IMR-90 (cell line): ENCODE results near the gene TBXAS1. TPM values are rescaled to one million over a fixed set of nuclear protein-coding genes. Genes with fewer than 3 reads are reported as not detected.

ENCODE experiments used
- ATAC-seq: fragments of 200-7000 bp; cut with Tn5 transposase; 2 replicates; pipeline ENCODE4 v1.9.1; 2020; ENCODE audit warnings: low read depth, mild to moderate bottlenecking, moderate library complexity
- BruUV-seq: library from RNA; stranded (reverse); fragments of 400-500 nt; replicated peaks from 2 replicates; lab custom pipeline; 2021; lab: Mats Ljungman, UMichigan
- CTCF ChIA-PET: fragments of 300-600 bp; formaldehyde crosslinking; extraction: SDS; loops from one replicate; lab custom pipeline; 2021; ENCODE audit warnings: antibody characterized with exemption; lab: Yijun Ruan, JAX
- POLR2A ChIA-PET: fragments of 300-600 bp; sonication (Branson Sonifier 250); formaldehyde crosslinking; loops from one replicate; lab custom pipeline; 2022; ENCODE audit warnings: antibody characterized with exemption; ENCODE audit not compliant: unreplicated experiment; lab: Charles Lee
- DNase-seq: peaks from one replicate; pipeline ENCODE4 v3.0.0; 2013
- H2AFZ ChIP-seq: replicated peaks from 2 replicates; pipeline ENCODE3; 2013; ENCODE audit warnings: low read length, mild to moderate bottlenecking; ENCODE audit not compliant: poor library complexity
- H2AK5ac ChIP-seq: 2 replicates; pipeline ENCODE4 v1.6.1; 2013; ENCODE audit warnings: low read depth, low read length, inconsistent platforms
- H2AK9ac ChIP-seq: replicated peaks from 2 replicates; pipeline ENCODE3; 2013; ENCODE audit warnings: mild to moderate bottlenecking, low read depth, low read length, moderate library complexity; ENCODE audit not compliant: poor library complexity
- H2BK120ac ChIP-seq: 2 replicates; pipeline ENCODE4 v1.6.1; 2013; ENCODE audit warnings: low read depth, low read length, inconsistent platforms
- H2BK15ac ChIP-seq: 3 replicates; pipeline ENCODE4 v1.6.1; 2013; ENCODE audit warnings: low read depth, low read length, inconsistent platforms
- H2BK20ac ChIP-seq: 2 replicates; pipeline ENCODE4 v1.6.1; 2013; ENCODE audit warnings: low read depth, mild to moderate bottlenecking, inconsistent platforms, low read length, moderate library complexity
- H2BK5ac ChIP-seq: 2 replicates; pipeline ENCODE4 v1.6.1; 2013; ENCODE audit warnings: mild to moderate bottlenecking, low read depth, low read length, inconsistent platforms; ENCODE audit not compliant: poor library complexity, severe bottlenecking
- H3K14ac ChIP-seq: replicated peaks from 2 replicates; pipeline ENCODE4 v1.6.1; 2013; ENCODE audit warnings: low read depth, low read length, inconsistent platforms
- H3K18ac ChIP-seq: 2 replicates; pipeline ENCODE4 v1.6.1; 2013; ENCODE audit warnings: low read depth, low read length, control low read depth
- H3K23ac ChIP-seq: 2 replicates; pipeline ENCODE4 v1.6.1; 2013; ENCODE audit warnings: low read depth, low read length, inconsistent platforms
- H3K27ac ChIP-seq: 2 replicates; pipeline ENCODE4 v1.5.1; 2013; ENCODE audit warnings: mild to moderate bottlenecking, control low read depth, low read length; ENCODE audit not compliant: insufficient read depth
- H3K27me3 ChIP-seq: 2 replicates; pipeline ENCODE4 v1.6.1; 2013; ENCODE audit warnings: low read length; ENCODE audit not compliant: control insufficient read depth, insufficient read depth
- H3K36me3 ChIP-seq: 2 replicates; pipeline ENCODE4 v1.6.1; 2013; ENCODE audit warnings: low read length, mixed read lengths; ENCODE audit not compliant: control insufficient read depth, insufficient read depth
- H3K4ac ChIP-seq: 2 replicates; pipeline ENCODE4 v1.6.1; 2013; ENCODE audit warnings: low read depth, low read length, inconsistent platforms
- H3K4me1 ChIP-seq: 2 replicates; pipeline ENCODE4 v1.6.1; 2013; ENCODE audit warnings: low read length, mixed read lengths; ENCODE audit not compliant: control insufficient read depth, insufficient read depth
- H3K4me2 ChIP-seq: 2 replicates; pipeline ENCODE4 v1.6.1; 2013; ENCODE audit warnings: low read depth, mild to moderate bottlenecking, control low read depth, low read length, moderate library complexity
- H3K4me3 ChIP-seq: 2 replicates; pipeline ENCODE4 v1.5.1; 2013; ENCODE audit warnings: low read depth, mild to moderate bottlenecking, control low read depth, low read length, moderate library complexity; ENCODE audit not compliant: insufficient read depth
- H3K56ac ChIP-seq: 2 replicates; pipeline ENCODE4 v1.6.1; 2013; ENCODE audit warnings: low read length, inconsistent platforms; ENCODE audit not compliant: insufficient read depth; ENCODE audit errors: extremely low read depth
- H3K79me1 ChIP-seq, 2 experiments: 2 replicates each; pipeline ENCODE4 v1.6.1; 2013; ENCODE audit warnings: low read length in 2 of 2, inconsistent platforms in 1 of 2, low read depth in 1 of 2
- H3K9ac ChIP-seq: 2 replicates; pipeline ENCODE4 v1.6.1; 2013; ENCODE audit warnings: low read depth, low read length, control low read depth
- H3K9me1 ChIP-seq: 2 replicates; pipeline ENCODE4 v1.6.1; 2013; ENCODE audit warnings: low read length, inconsistent platforms; ENCODE audit not compliant: insufficient read depth
- H3K9me3 ChIP-seq: 2 replicates; pipeline ENCODE4 v1.6.1; 2013; ENCODE audit warnings: low read length; ENCODE audit not compliant: control insufficient read depth, insufficient read depth
- H4K20me1 ChIP-seq: 2 replicates; pipeline ENCODE4 v1.6.1; 2013; ENCODE audit warnings: low read length, inconsistent platforms; ENCODE audit not compliant: insufficient read depth
- H4K5ac ChIP-seq: 2 replicates; pipeline ENCODE4 v1.6.1; 2013; ENCODE audit warnings: mild to moderate bottlenecking, low read depth, low read length, control low read depth
- H4K8ac ChIP-seq, 2 experiments: 2 replicates each; pipeline ENCODE4 v1.6.1; 2013; ENCODE audit warnings: low read depth in 2 of 2, low read length in 2 of 2, control low read depth in 1 of 2, inconsistent platforms in 1 of 2
- H4K91ac ChIP-seq: 2 replicates; pipeline ENCODE4 v1.6.1; 2013; ENCODE audit warnings: low read depth, low read length, inconsistent platforms; ENCODE audit not compliant: insufficient read depth
- BHLHE40 ChIP-seq: fragments of 150-350 bp; IDR thresholded peaks from 2 replicates; pipeline ENCODE4 v1.6.1; 2016; ENCODE audit warnings: mild to moderate bottlenecking, low read depth, low read length
- CEBPB ChIP-seq: IDR thresholded peaks from 2 replicates; pipeline ENCODE4 v1.6.1; 2012; ENCODE audit warnings: low read depth, low read length, improper control_type of control experiment
- CHD1 ChIP-seq: IDR thresholded peaks from 2 replicates; pipeline ENCODE4 v1.6.1; 2012; ENCODE audit warnings: low read depth, low read length, improper control_type of control experiment
- FOS ChIP-seq: fragments of 150-350 bp; IDR thresholded peaks from 2 replicates; pipeline ENCODE4 v1.6.1; 2016; ENCODE audit warnings: low read depth, low read length
- MAFK ChIP-seq: IDR thresholded peaks from 2 replicates; pipeline ENCODE4 v1.6.1; 2012; ENCODE audit warnings: low read depth, low read length, improper control_type of control experiment
- MAZ ChIP-seq: IDR thresholded peaks from 2 replicates; pipeline ENCODE4 v1.6.1; 2012; ENCODE audit warnings: low read depth, mild to moderate bottlenecking, low read length, improper control_type of control experiment, moderate library complexity, borderline replicate concordance
- MXI1 ChIP-seq: IDR thresholded peaks from 2 replicates; pipeline ENCODE4 v1.6.1; 2012; ENCODE audit warnings: low read depth, mild to moderate bottlenecking, low read length, moderate library complexity, borderline replicate concordance
- NFE2L2 ChIP-seq: fragments of 150-350 bp; IDR thresholded peaks from 2 replicates; pipeline ENCODE4 v1.6.1; 2016; ENCODE audit warnings: low read depth, mild to moderate bottlenecking, low read length
- POLR2A ChIP-seq: IDR thresholded peaks from 2 replicates; pipeline ENCODE4 v1.6.1; 2012; ENCODE audit warnings: mild to moderate bottlenecking, low read depth, low read length
- RAD21 ChIP-seq: IDR thresholded peaks from 2 replicates; pipeline ENCODE4 v1.6.1; 2012; ENCODE audit warnings: low read length, improper control_type of control experiment
- RCOR1 ChIP-seq: IDR thresholded peaks from 2 replicates; pipeline ENCODE4 v1.6.1; 2012; ENCODE audit warnings: mild to moderate bottlenecking, low read length, improper control_type of control experiment; ENCODE audit not compliant: insufficient replicate concordance
- RFX5 ChIP-seq: IDR thresholded peaks from 2 replicates; pipeline ENCODE4 v1.8.0; 2012; ENCODE audit warnings: low read depth, mild to moderate bottlenecking, low read length, moderate library complexity
- SMC3 ChIP-seq: fragments of 150-350 bp; IDR thresholded peaks from 2 replicates; pipeline ENCODE4 v1.6.1; 2016; ENCODE audit warnings: low read depth, mild to moderate bottlenecking, antibody characterized with exemption, low read length, moderate library complexity
- WGBS, 2 experiments: methylation state at CpG; one replicate each; pipeline versions ENCODE4 v1.1.5 to v1.1.7; 2013; ENCODE audit warnings: missing lambda C conversion rate in 2 of 2; ENCODE audit not compliant: insufficient read length in 1 of 2; ENCODE audit errors: extremely low coverage in 2 of 2; 5-methylcytosine and 5-hydroxymethylcytosine counted together
- dilution Hi-C: fragments of 300-500 bp; cut with HindIII; formaldehyde crosslinking; loops from one replicate; pipeline ENCODE4 v1.14.3; 2018; ENCODE audit warnings: low sequenced_read_pairs; ENCODE audit not compliant: unreplicated experiment
- in situ Hi-C: fragments of 300-500 bp; cut with MboI; formaldehyde crosslinking; loops from 3 replicates; pipeline ENCODE4 v1.14.3; 2019; ENCODE audit warnings: low sequenced_read_pairs, inconsistent platforms, mixed read lengths
- intact Hi-C: fragments of 100-400 bp; cut with micrococcal nuclease; formaldehyde crosslinking; loops from 2 replicates; pipeline ENCODE4 v1.10.0; 2022
- polyA plus RNA-seq, 3 experiments: library from polyadenylated mRNA; depleted of rRNA; stranded (reverse); fragments of >200 nt; gene quantifications; 2 replicates each; pipeline ENCODE4 v1.2.3, GENCODE V29; 2012; ENCODE audit warnings: low replicate concordance in 1 of 3
- total RNA-seq: library from RNA; depleted of rRNA; stranded (reverse); fragments of >200 nt; gene quantifications from 2 replicates; pipeline ENCODE4 v1.2.3, GENCODE V29; 2012
- TF ChIP-seq, protein P1 (sequence below): conservative IDR thresholded peaks from 2 replicates; pipeline ENCODE4 v1.5.1; 2012; ENCODE audit warnings: mild to moderate bottlenecking, low read depth, low read length, improper control_type of control experiment
- TF ChIP-seq, protein P2 (sequence below): fragments of 150-350 bp; IDR thresholded peaks from 2 replicates; pipeline ENCODE4 v1.6.1; 2016; ENCODE audit warnings: low read depth, mild to moderate bottlenecking, low read length, moderate library complexity, borderline replicate concordance
- TF ChIP-seq, protein P3 (sequence below): fragments of 150-350 bp; IDR thresholded peaks from 2 replicates; pipeline ENCODE4 v1.6.1; 2017; ENCODE audit warnings: mild to moderate bottlenecking, antibody characterized with exemption, low read length, low read depth

TBXAS1 gene
- total and polyA plus RNA-seq, 2 of the 4 experiments (the other 2 are of a cell fraction) = 5.9 to 10.8 TPM

DNA sequence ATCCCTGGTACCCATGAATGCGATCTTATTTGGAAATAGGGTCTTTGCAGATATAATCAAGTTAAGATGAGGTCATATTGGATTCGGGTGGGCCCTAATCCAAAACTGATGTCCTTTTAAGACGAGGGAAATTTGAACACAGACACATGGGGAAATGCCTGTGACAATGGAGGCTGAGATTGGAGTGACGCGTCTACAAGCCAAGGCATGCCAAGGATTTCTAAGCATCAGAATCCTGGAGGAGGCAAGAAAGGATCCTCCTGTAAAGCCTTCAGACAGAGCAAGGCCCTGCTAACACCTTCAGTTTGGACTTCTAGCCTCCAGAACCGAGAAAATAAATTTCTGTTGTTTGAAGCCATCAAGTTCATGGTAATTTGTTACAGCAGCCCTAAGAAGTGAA lies 215.2 kb downstream of the TBXAS1 start:
- Histone ChIP-seq H3K4me2 (no peak overlapping the region), H3K9ac (no peak overlapping the region), H3K27ac (no peak overlapping the region), H3K18ac (no peak overlapping the region), H3K56ac (no peak overlapping the region), H2AK9ac (no peak overlapping the region), H3K14ac (no peak overlapping the region), H3K79me1 (peaks cover 0 to 4% of the 10 kb centered on the region in 2 experiments; a peak in 1 of 4 replicates), H2AFZ (no peak overlapping the region), H2BK15ac (no peak overlapping the region), H4K8ac (no peak overlapping the region), H3K27me3 (no peaks in the 10 kb centered on the region), H2BK120ac (no peak overlapping the region), H4K20me1 (no peaks in the 10 kb centered on the region), H2BK5ac (no peak overlapping the region), H2AK5ac (no peak overlapping the region), H2BK20ac (no peak overlapping the region), H3K4ac (no peak overlapping the region), H3K23ac (no peak overlapping the region), H4K91ac (no peak overlapping the region), H3K9me1 (no peaks in the 10 kb centered on the region), H3K4me1 (peaks cover 6% of the 10 kb centered on the region; the same call in 1 of the 2 replicates), H4K5ac (no peak overlapping the region), H3K4me3 (no peak overlapping the region), H3K9me3 (no peaks in the 10 kb centered on the region), H3K36me3 (peaks cover 6% of the 10 kb centered on the region)
- in situ Hi-C loops (no loop called here), dilution Hi-C loops (no loop called here), intact Hi-C loops (no loop called here)
- ChIA-PET CTCF (interaction anchor here (0.5 to 0.6 kb wide), 2 partner anchors 199 to 609 kb away, joined by 3 read pairs; no protein-coding TSS in a partner anchor), POLR2A (no interaction called here)
- DNase-seq = no peak
- WGBS, 2 experiments = 100% methylated on average over 5 of the region's 6 CpGs; no CpG with 5 or more reads in 1 of the 2 experiments
- TF ChIP-seq CEBPB = no peak
- no peak for TF ChIP-seq RAD21
- TF ChIP-seq RFX5 = no peak
- no peak for TF ChIP-seq MXI1
- no peak for TF ChIP-seq NFE2L2
- TF ChIP-seq SMC3 = no peak
- TF ChIP-seq RCOR1 = no peak
- TF ChIP-seq, protein P1, sequence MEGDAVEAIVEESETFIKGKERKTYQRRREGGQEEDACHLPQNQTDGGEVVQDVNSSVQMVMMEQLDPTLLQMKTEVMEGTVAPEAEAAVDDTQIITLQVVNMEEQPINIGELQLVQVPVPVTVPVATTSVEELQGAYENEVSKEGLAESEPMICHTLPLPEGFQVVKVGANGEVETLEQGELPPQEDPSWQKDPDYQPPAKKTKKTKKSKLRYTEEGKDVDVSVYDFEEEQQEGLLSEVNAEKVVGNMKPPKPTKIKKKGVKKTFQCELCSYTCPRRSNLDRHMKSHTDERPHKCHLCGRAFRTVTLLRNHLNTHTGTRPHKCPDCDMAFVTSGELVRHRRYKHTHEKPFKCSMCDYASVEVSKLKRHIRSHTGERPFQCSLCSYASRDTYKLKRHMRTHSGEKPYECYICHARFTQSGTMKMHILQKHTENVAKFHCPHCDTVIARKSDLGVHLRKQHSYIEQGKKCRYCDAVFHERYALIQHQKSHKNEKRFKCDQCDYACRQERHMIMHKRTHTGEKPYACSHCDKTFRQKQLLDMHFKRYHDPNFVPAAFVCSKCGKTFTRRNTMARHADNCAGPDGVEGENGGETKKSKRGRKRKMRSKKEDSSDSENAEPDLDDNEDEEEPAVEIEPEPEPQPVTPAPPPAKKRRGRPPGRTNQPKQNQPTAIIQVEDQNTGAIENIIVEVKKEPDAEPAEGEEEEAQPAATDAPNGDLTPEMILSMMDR = no peak
- no peak for TF ChIP-seq CHD1
- TF ChIP-seq FOS = no peak
- TF ChIP-seq MAFK = no peak
- TF ChIP-seq, protein P2, sequence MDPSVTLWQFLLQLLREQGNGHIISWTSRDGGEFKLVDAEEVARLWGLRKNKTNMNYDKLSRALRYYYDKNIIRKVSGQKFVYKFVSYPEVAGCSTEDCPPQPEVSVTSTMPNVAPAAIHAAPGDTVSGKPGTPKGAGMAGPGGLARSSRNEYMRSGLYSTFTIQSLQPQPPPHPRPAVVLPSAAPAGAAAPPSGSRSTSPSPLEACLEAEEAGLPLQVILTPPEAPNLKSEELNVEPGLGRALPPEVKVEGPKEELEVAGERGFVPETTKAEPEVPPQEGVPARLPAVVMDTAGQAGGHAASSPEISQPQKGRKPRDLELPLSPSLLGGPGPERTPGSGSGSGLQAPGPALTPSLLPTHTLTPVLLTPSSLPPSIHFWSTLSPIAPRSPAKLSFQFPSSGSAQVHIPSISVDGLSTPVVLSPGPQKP = no peak
- no peak for TF ChIP-seq POLR2A
- TF ChIP-seq, protein P3, sequence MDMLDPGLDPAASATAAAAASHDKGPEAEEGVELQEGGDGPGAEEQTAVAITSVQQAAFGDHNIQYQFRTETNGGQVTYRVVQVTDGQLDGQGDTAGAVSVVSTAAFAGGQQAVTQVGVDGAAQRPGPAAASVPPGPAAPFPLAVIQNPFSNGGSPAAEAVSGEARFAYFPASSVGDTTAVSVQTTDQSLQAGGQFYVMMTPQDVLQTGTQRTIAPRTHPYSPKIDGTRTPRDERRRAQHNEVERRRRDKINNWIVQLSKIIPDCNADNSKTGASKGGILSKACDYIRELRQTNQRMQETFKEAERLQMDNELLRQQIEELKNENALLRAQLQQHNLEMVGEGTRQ = no peak
- no peak for TF ChIP-seq BHLHE40
- no peak for TF ChIP-seq MAZ
- BruUV-seq = no TSS peak
- ATAC-seq = no peak
